HCT116 (cell line): ENCODE measurements around the gene SSH2. TPM values are rescaled to one million over a fixed set of nuclear protein-coding genes. Genes with fewer than 3 reads are reported as not detected.

Source experiments
- ATAC-seq: fragments of 200-7000 bp; cut with Tn5 transposase; 2 replicates; pipeline ENCODE4 v1.9.1; 2020; ENCODE audit warnings: mild to moderate bottlenecking, moderate library complexity
- BruUV-seq: library from RNA; stranded (reverse); fragments of 400-500 nt; replicated peaks from 2 replicates; lab custom pipeline; 2021; lab: Mats Ljungman, UMichigan
- CTCF ChIA-PET: fragments of 300-600 bp; sonication (Branson Sonifier 250); formaldehyde crosslinking; loops from one replicate; lab custom pipeline; 2021; ENCODE audit warnings: antibody characterized with exemption; lab: Charles Lee
- POLR2A ChIA-PET: fragments of 300-600, 350-600 bp; sonication (Branson Sonifier 250); formaldehyde crosslinking; loops from one replicate; lab custom pipeline; 2021; ENCODE audit warnings: antibody characterized with exemption; lab: Charles Lee
- RAD21 ChIA-PET, 2 experiments: fragments of 300-600 bp; sonication (Branson Sonifier 250); formaldehyde crosslinking; loops; one replicate each; lab custom pipeline; 2023; ENCODE audit warnings: low total read pairs in 2 of 2; ENCODE audit not compliant: uncharacterized antibody in 2 of 2, unreplicated experiment in 2 of 2, low non-redundant PET in 1 of 2; lab: Charles Lee
- DNase-seq: peaks from one replicate; pipeline ENCODE4 v3.0.0-alpha.2; 2010; ENCODE audit warnings: low read depth, low spot score
- H2AFZ ChIP-seq: fragments of 200-600 bp; shearing (Covaris generic), sonication (generic); 2 replicates; pipeline ENCODE4 v1.6.1; 2017; ENCODE audit warnings: low read depth, mixed run types, mixed read lengths, antibody characterized with exemption, low read length; ENCODE audit not compliant: poor library complexity, severe bottlenecking
- H3K27ac ChIP-seq: 2 replicates; pipeline ENCODE4 v1.5.1; 2012; ENCODE audit warnings: low read depth, low read length
- H3K27me3 ChIP-seq: fragments of 200-600 bp; sonication (generic); 2 replicates; pipeline ENCODE4 v1.6.1; 2016; ENCODE audit warnings: mixed run types, low read length, mixed read lengths; ENCODE audit not compliant: insufficient read depth
- H3K36me3 ChIP-seq, 2 experiments: fragments of 200-500 bp in 1 of 2; fragments of 200-600 bp in 1 of 2; sonication (Bioruptor generic) in 1 of 2; sonication (generic) in 1 of 2; 2 replicates each; pipeline versions ENCODE4 v1.5.1 to v1.6.1; 2014 to 2016; ENCODE audit warnings: low read length in 2 of 2, inconsistent platforms in 1 of 2, mixed read lengths in 1 of 2, mixed run types in 1 of 2; ENCODE audit not compliant: insufficient read depth in 2 of 2, control insufficient read depth in 1 of 2
- H3K4me1 ChIP-seq, 2 experiments: fragments of 200-600 bp in 1 of 2; sonication (generic) in 1 of 2; 2 replicates each; pipeline versions ENCODE4 v1.5.1 to v1.6.1; 2012 to 2017; ENCODE audit warnings: low read length in 2 of 2, inconsistent platforms in 1 of 2, mild to moderate bottlenecking in 1 of 2, mixed read lengths in 1 of 2, mixed run types in 1 of 2, moderate library complexity in 1 of 2; ENCODE audit not compliant: insufficient read depth in 2 of 2, control insufficient read depth in 1 of 2
- H3K4me2 ChIP-seq: fragments of 200-600 bp; sonication (generic); 2 replicates; pipeline ENCODE4 v1.6.1; 2017; ENCODE audit warnings: mixed run types, low read length, mixed read lengths
- H3K4me3 ChIP-seq, 2 experiments: fragments of 200-600 bp in 1 of 2; sonication (generic) in 1 of 2; replicated peaks in 1 of 2; 2 replicates each; pipeline ENCODE4 v1.5.1; 2011 to 2016; ENCODE audit warnings: low read length in 2 of 2, control low read depth in 1 of 2, low read depth in 1 of 2, mild to moderate bottlenecking in 1 of 2, mixed read lengths in 1 of 2, mixed run types in 1 of 2
- H3K79me2 ChIP-seq: fragments of 200-600 bp; sonication (generic); 2 replicates; pipeline ENCODE4 v1.6.1; 2017; ENCODE audit warnings: mild to moderate bottlenecking, mixed run types, low read length, moderate library complexity, mixed read lengths; ENCODE audit not compliant: insufficient read depth
- H3K9ac ChIP-seq: fragments of 200-600 bp; sonication (generic); 2 replicates; pipeline ENCODE4 v1.6.1; 2016; ENCODE audit warnings: low read length, mixed read lengths
- H3K9me2 ChIP-seq: fragments of 200-600 bp; sonication (generic), shearing (Covaris generic); 2 replicates; pipeline ENCODE4 v1.6.1; 2017; ENCODE audit warnings: mixed run types, mild to moderate bottlenecking, moderate library complexity; ENCODE audit not compliant: insufficient read depth
- H3K9me3 ChIP-seq, 2 experiments: fragments of 200-500 bp in 1 of 2; fragments of 200-600 bp in 1 of 2; sonication (Bioruptor generic) in 1 of 2; sonication (generic) in 1 of 2; 2 replicates each; pipeline ENCODE4 v1.6.1; 2014 to 2017; ENCODE audit warnings: low read length in 2 of 2, mixed read lengths in 2 of 2, inconsistent platforms in 1 of 2, low read depth in 1 of 2, mild to moderate bottlenecking in 1 of 2, mixed run types in 1 of 2, moderate library complexity in 1 of 2; ENCODE audit not compliant: control insufficient read depth in 1 of 2, insufficient read depth in 1 of 2
- H4K20me1 ChIP-seq: fragments of 200-600 bp; sonication (generic), shearing (Covaris generic); 2 replicates; pipeline ENCODE4 v1.6.1; 2017; ENCODE audit warnings: mixed run types, mild to moderate bottlenecking, moderate library complexity; ENCODE audit not compliant: insufficient read depth
- ATF3 ChIP-seq: IDR thresholded peaks from 2 replicates; pipeline ENCODE4 v1.6.1; 2012
- EZH2phosphoT487 ChIP-seq: fragments of 200-600 bp; IDR thresholded peaks from 2 replicates; pipeline ENCODE4 v1.6.1; 2018; ENCODE audit warnings: antibody characterized with exemption, borderline replicate concordance
- JUND ChIP-seq: IDR thresholded peaks from 2 replicates; pipeline ENCODE4 v1.6.1; 2012
- MAX ChIP-seq: IDR thresholded peaks from 2 replicates; pipeline ENCODE4 v1.6.1; 2012
- POLR2A ChIP-seq: IDR thresholded peaks from 2 replicates; pipeline ENCODE4 v1.7.0; 2011; ENCODE audit warnings: borderline replicate concordance; ENCODE audit not compliant: insufficient read depth, insufficient read length; ENCODE audit errors: extremely low read depth
- SIN3A ChIP-seq: IDR thresholded peaks from 2 replicates; pipeline ENCODE4 v1.6.1; 2012; ENCODE audit warnings: low read depth
- intact Hi-C: fragments of 100-400 bp; cut with micrococcal nuclease; formaldehyde crosslinking; loops from 2 replicates; pipeline ENCODE4 v1.10.0; 2022
- total RNA-seq: library from RNA; stranded (reverse); gene quantifications from one replicate; pipeline ENCODE4 v1.2.1, GENCODE V29; 2021; ENCODE audit not compliant: unreplicated experiment

SSH2 gene
- total RNA-seq, 1 experiment from 2014 or later = 17.0 TPM

DNA sequence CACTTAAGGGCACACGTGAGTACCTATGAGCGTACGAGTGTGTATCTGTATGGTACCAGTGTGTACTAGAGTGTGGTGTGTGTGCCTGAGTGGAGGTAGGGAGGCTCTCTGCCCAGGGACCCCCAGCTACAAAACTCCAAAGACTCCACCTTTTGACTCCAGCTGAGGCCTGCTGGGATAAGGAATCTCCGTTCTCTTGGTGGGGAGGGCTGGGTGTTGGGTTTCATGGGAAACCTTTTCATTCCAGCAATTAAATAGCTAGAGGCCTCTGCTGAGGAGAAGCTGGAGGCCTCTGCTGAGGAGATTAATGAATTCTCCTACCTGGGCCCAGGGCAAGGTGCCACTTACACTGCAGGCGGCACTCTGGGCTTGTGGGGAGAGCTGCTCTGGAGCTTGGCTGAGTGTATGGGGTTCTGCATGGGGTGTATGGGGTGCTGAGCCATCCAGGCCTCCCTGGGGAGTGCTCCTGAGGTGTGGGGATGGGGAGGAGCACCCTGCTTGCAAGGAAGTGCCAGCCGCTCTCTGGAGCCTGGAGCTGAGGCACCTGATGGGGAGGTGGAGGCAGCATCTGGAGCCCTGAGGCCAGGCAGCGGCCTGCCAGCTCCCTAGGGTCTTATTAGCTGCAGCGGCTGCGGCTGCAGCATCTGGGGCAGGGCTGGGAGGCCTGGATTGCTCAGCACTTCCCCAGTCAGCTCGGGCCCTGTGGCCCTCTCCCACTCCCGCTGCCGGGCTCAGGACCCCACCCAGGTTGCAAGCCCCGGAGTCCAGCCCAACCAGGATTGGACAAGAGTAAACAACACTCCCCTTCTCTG lies 332.5 kb downstream of the SSH2 start:
- DNase-seq = no peak
- ChIA-PET CTCF (interaction anchor here (2.1 kb wide), 1 partner anchor 20 kb away, joined by 11 read pairs; no protein-coding TSS in a partner anchor), RAD21 (no interaction called here), POLR2A (no interaction called here)
- H2AFZ ChIP-seq = no peak overlapping the region
- no peak overlapping the region for H3K4me3 ChIP-seq
- H3K9ac ChIP-seq = no peak overlapping the region
- H3K79me2 ChIP-seq = peaks cover 56% of the 10 kb centered on the region
- peaks cover 12 to 27% of the 10 kb centered on the region in 2 experiments for H3K4me1 ChIP-seq
- H3K27me3 ChIP-seq = no peaks in the 10 kb centered on the region
- no peak overlapping the region for H3K4me2 ChIP-seq
- no peak overlapping the region for H3K27ac ChIP-seq
- intact Hi-C loops = loop anchor here (10.0 kb wide), 1 partner anchor 453 kb away; no protein-coding TSS in a partner anchor
- no TSS peak for BruUV-seq
- no peaks in the 10 kb centered on the region for H3K9me3 ChIP-seq
- H4K20me1 ChIP-seq = no peaks in the 10 kb centered on the region
- no peak for TF ChIP-seq SIN3A
- H3K9me2 ChIP-seq = no peaks in the 10 kb centered on the region
- ATAC-seq = no peak
- no peaks in the 10 kb centered on the region for H3K36me3 ChIP-seq

DNA sequence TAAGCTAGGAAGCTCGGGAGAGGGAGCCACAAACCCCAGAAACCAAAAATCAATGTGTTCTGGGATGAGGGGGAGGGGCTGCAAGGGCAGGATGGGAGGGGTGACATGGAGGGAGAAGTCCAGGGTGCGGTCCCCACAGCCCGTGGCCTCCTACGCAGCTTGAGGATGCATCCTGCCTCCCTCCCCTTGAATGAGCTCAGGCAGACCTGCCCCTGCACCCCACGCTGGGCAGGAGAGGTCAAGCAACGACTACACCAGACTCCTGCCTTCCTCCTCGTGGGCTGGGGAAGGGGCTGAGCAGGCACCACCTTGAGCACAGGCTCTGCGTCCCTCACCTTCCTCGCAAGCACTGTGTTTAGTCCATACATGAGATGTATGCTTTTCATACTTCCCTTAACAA lies 333.2 kb downstream of the SSH2 start:
- H3K36me3 ChIP-seq = no peaks in the 10 kb centered on the region
- ATAC-seq (no peak), DNase-seq (no peak)
- H3K4me3 ChIP-seq = no peak overlapping the region
- POLR2A ChIA-PET = no interaction called here
- H2AFZ ChIP-seq = no peak overlapping the region
- RAD21 ChIA-PET = no interaction called here
- H4K20me1 ChIP-seq = no peaks in the 10 kb centered on the region
- TF ChIP-seq MAX (no peak), POLR2A (no peak), EZH2phosphoT487 (no peak), ATF3 (no peak), JUND (no peak)
- TF ChIP-seq, all 23 proteins: peak for 0
- Histone ChIP-seq H3K27ac (no peak overlapping the region), H3K27me3 (no peaks in the 10 kb centered on the region), H3K9me3 (no peaks in the 10 kb centered on the region), H3K79me2 (peaks cover 56% of the 10 kb centered on the region), H3K9ac (no peak overlapping the region), H3K4me2 (no peak overlapping the region), H3K9me2 (no peaks in the 10 kb centered on the region), H3K4me1 (peaks cover 19 to 35% of the 10 kb centered on the region in 2 experiments)
- no TSS peak for BruUV-seq
- intact Hi-C loops = loop anchor here (10.0 kb wide), 1 partner anchor 452 kb away; no protein-coding TSS in a partner anchor
- CTCF ChIA-PET = interaction anchor here (2.1 kb wide), 1 partner anchor 21 kb away, joined by 11 read pairs; no protein-coding TSS in a partner anchor
